BLaER1 (cell line): ENCODE results near the gene SLC6A1.
"Not testable (repeated sequence)": the region's sequence is repeated elsewhere in the genome, so short reads cannot be mapped to it uniquely, and the experiment has no call there.

ENCODE experiments used
- H3K27ac ChIP-seq: shearing (Covaris generic); formaldehyde crosslinking; 2 replicates; pipeline ENCODE4 v1.8.1; 2022
- H3K27me3 ChIP-seq: shearing (Covaris generic); formaldehyde crosslinking; 2 replicates; pipeline ENCODE4 v1.8.1; 2022
- H3K36me3 ChIP-seq: shearing (Covaris generic); formaldehyde crosslinking; 2 replicates; pipeline ENCODE4 v1.8.1; 2022
- H3K4me1 ChIP-seq: shearing (Covaris generic); formaldehyde crosslinking; 2 replicates; pipeline ENCODE4 v1.8.1; 2022
- H3K4me2 ChIP-seq: shearing (Covaris generic); formaldehyde crosslinking; 2 replicates; pipeline ENCODE4 v1.8.1; 2022
- H3K4me3 ChIP-seq: shearing (Covaris generic); formaldehyde crosslinking; 2 replicates; pipeline ENCODE4 v1.8.1; 2022
- H3K9ac ChIP-seq: shearing (Covaris generic); formaldehyde crosslinking; 2 replicates; pipeline ENCODE4 v1.8.1; 2022
- H3K9me3 ChIP-seq: shearing (Covaris generic); formaldehyde crosslinking; 2 replicates; pipeline ENCODE4 v1.8.1; 2022
- H4K20me1 ChIP-seq: shearing (Covaris generic); formaldehyde crosslinking; 2 replicates; pipeline ENCODE4 v1.8.1; 2022
- Cebpa-rat ChIP-seq: shearing (Covaris generic); IDR thresholded peaks from 2 replicates; pipeline ENCODE4 v1.8.1; 2022

Gene SLC6A1

DNA sequence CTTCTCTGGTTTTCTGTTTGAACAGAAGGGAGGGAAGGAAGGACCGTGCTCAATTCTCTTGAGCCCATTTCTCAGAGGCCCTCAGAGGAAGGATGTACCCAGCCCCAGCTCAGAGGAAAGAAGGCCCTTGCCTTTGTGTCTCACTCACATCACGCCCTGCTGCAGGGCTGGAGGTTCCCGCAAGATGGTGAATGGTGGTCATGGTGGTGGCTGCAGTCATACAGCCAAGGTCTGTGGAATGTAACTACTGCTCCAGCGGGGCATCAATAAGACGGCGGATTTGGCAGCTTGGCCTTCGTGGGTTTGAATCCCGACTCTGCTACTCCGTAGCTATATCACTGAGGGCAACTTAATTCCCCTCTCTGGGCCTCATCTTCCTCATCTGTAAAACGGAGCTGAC is 62.9 kb downstream of the SLC6A1 start:
- Histone ChIP-seq H4K20me1 (no peaks in the 10 kb centered on the region), H3K9ac (no peak overlapping the region), H3K27ac (no peak overlapping the region), H3K27me3 (no peaks in the 10 kb centered on the region), H3K4me3 (no peak overlapping the region), H3K4me1 (peaks cover 19% of the 10 kb centered on the region), H3K4me2 (no peak overlapping the region), H3K9me3 (no peaks in the 10 kb centered on the region), H3K36me3 (no peaks in the 10 kb centered on the region)
- TF ChIP-seq Cebpa-rat = no peak

DNA sequence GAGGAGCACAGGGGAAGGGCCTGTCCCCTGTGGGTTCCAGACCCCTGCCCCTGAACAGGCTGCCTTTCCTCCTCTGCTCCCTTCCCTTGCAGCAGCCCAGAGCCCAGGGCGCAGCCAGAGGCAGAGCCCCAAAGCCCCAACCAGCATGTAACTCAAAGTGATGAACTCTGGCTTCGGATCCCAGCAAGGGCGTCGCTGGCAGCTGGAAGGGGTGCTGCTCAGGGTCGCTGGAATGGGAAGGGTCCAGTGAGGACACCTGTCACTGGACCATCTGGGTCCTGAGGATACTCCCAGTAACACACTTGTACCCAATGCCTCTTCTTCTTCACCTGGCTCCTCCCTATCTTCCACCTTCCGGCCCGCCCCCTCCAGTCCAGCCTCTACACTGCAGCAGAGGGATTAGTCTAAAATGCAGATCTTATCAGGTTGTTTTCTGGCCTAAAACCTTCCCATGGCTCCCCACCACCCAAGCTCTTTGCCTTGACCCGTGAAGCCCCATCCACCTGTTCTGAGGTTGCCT is 64.0 kb downstream of the SLC6A1 start:
- H3K4me3 ChIP-seq = no peak overlapping the region
- no peak overlapping the region for H3K4me2 ChIP-seq
- H3K9ac ChIP-seq = no peak overlapping the region
- H3K36me3 ChIP-seq = no peaks in the 10 kb centered on the region
- H4K20me1 ChIP-seq = no peaks in the 10 kb centered on the region
- no peaks in the 10 kb centered on the region for H3K27me3 ChIP-seq
- peaks cover 21% of the 10 kb centered on the region for H3K4me1 ChIP-seq
- no peak for TF ChIP-seq Cebpa-rat
- no peaks in the 10 kb centered on the region for H3K9me3 ChIP-seq
- H3K27ac ChIP-seq = no peak overlapping the region

DNA sequence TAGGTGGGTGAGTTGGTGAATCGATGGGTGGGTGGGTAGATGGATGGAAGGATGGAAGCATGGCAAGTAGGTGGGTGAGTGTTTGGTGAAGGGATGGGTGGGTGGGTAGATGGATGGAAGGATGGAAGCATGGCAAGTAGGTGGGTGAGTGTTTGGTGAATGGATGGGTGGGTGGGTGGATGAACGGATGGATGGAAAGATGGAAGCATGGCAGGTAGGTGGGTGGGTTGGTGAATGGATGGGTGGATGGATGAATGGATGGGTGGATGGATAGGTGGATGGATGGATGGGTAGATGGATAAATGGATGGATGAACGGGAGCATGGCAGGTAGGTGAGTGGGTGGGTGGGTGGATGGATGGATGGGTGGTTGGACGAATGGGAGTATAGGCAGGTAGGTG is 65.1 kb downstream of the SLC6A1 start:
- no peak overlapping the region for H3K9ac ChIP-seq
- no peaks in the 10 kb centered on the region for H3K27me3 ChIP-seq
- no peaks in the 10 kb centered on the region for H4K20me1 ChIP-seq
- H3K4me1 ChIP-seq = peaks cover 21% of the 10 kb centered on the region
- H3K27ac ChIP-seq = no peak overlapping the region
- H3K4me2 ChIP-seq = no peak overlapping the region
- no peaks in the 10 kb centered on the region for H3K36me3 ChIP-seq
- H3K9me3 ChIP-seq = no peaks in the 10 kb centered on the region; the same call in 1 of the 2 replicates
- no peak overlapping the region for H3K4me3 ChIP-seq
- TF ChIP-seq Cebpa-rat = no peak

DNA sequence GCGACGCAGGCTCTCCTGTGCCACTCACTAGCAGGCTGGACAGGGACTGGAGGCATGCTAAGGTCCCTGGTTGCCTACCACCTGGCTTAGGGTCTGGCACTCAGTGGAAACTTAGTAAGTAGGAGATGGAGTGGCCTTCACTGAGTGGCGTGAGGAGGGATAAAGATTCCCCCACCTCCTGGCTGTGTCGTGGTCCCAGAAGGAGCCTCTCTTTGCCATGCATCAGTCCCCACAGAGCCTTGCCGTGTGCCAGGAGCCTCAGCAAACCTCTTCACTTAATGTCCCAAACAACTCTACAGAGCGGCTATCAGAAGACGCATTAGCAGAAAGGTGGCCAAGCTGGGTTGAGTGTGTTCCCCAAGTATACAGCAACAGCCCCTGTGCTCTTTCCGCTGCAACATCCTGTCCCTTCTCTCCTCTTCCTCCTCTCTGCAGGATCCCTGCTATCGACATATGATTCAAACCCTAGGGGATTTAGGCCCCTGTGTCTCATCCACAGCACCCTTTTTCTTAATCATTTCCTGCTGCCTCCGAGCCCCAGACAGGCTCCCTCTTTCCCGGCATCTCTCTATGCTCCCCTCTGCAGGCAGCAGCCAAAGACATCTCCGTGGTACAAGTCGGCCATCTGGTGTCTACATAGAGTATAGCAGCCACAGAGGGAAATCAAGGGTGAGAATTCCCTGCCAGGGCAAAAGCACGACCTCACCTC is 66.7 kb downstream of the SLC6A1 start:
- no peaks in the 10 kb centered on the region for H3K27me3 ChIP-seq
- H3K4me3 ChIP-seq = no peak overlapping the region
- peaks cover 11% of the 10 kb centered on the region for H3K9me3 ChIP-seq
- H3K36me3 ChIP-seq = no peaks in the 10 kb centered on the region
- H3K9ac ChIP-seq = no peak overlapping the region
- H3K27ac ChIP-seq = no peak overlapping the region
- peak overlapping the region; percentile 32; the same call in 1 of the 2 replicates for H3K4me2 ChIP-seq
- H3K4me1 ChIP-seq = peaks cover 21% of the 10 kb centered on the region
- no peak for TF ChIP-seq Cebpa-rat
- H4K20me1 ChIP-seq = no peaks in the 10 kb centered on the region

DNA sequence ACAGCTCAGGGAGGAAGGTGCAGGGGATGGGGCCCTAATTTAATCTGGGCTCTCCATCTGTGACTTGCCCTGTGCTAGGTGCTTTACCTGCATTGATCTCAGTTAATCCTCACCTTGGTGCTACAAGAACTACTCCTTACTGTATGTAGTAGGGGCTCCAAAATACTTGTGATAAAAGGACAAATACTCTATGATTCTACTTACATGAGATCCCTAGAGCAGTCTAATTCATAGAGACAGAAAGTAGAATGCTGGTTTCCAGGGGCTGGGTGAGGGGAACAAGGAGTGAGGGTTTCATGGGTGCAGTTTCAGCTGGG is 67.2 kb downstream of the SLC6A1 start:
- peaks cover 17% of the 10 kb centered on the region for H3K9me3 ChIP-seq
- peaks cover 21% of the 10 kb centered on the region for H3K4me1 ChIP-seq
- H3K9ac ChIP-seq = no peak overlapping the region
- no peak overlapping the region for H3K27ac ChIP-seq
- no peak overlapping the region for H3K4me2 ChIP-seq
- no peaks in the 10 kb centered on the region for H3K27me3 ChIP-seq
- no peak for TF ChIP-seq Cebpa-rat
- H3K36me3 ChIP-seq = no peaks in the 10 kb centered on the region
- no peaks in the 10 kb centered on the region for H4K20me1 ChIP-seq
- no peak overlapping the region for H3K4me3 ChIP-seq

DNA sequence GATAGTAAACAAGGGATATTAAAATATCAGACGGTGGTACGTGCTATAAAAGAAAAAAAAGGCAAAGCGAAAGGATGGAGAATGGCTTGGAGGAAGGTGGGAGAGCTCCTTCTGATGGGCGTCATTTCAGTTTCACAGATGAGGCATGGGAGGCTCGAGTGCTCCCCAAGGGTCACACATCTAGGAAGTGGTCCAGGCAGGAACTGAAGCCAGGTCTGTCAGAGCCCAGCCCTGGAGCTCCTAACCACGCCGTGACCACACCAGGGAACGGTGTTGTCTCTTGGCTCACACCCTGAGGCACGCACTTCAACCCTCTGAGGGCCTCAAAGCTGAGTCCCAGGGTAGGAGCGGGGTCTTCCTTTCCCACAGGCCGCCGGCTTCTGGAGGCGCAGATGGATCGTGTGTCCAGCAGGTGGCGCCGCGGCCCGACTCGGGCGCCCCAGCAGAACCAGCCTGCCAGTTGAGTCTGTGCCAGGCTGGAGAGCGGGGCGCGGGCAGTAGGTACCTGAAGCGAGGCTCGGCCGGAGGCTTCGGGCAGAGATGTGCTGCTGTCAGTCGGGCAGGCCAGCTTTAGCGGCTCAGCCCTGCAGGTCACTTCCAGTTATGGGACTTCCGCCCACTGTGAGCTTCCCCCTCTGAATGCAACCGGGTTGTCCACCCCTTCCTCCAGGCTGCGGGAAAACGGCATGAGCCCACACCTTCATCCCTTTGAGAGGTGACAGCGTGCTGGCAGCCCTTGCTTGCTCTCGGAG is 68.1 kb downstream of the SLC6A1 start:
- Histone ChIP-seq H3K27ac (no peak overlapping the region), H4K20me1 (no peaks in the 10 kb centered on the region), H3K9ac (no peak overlapping the region), H3K4me1 (peaks cover 21% of the 10 kb centered on the region), H3K4me3 (no peak overlapping the region), H3K27me3 (no peaks in the 10 kb centered on the region), H3K36me3 (no peaks in the 10 kb centered on the region), H3K4me2 (peak overlapping the region; percentile 29), H3K9me3 (peaks cover 26% of the 10 kb centered on the region)
- no peak for TF ChIP-seq Cebpa-rat

DNA sequence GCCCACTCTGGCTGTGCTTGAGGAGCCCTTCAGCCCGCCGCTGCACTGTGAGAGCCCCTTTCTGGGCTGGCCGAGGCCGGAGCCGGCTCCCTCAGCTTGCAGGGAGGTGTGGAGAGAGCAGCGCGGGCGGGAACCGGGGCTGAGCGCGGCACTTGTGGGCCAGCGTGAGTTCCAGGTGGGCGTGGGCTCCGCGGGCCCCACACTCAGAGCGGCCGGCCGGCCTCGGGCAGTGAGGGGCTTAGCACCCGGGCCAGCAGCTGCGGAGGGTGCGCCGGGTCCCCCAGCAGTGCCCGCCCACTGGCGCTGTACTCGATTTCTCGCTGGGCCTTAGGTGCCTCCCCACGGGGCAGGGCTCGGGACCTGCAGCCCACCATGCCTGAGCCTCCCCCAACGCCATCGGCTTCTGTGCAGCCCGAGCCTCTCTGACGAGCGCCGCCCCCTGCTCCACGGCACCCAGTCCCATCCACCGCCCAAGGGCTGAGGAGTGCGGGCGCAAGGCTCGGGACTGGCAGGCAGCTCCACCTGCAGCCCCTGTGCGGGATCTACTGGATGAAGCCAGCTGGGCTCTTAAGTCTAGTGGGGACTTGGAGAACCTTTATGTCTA is 68.8 kb downstream of the SLC6A1 start:
- H3K27ac ChIP-seq, H3K27me3 ChIP-seq, H3K36me3 ChIP-seq, H4K20me1 ChIP-seq, H3K4me3 ChIP-seq, H3K9ac ChIP-seq: not testable (repeated sequence)
- Histone ChIP-seq H3K4me2 (peak overlapping the region; percentile 29; the same call in 1 of the 2 replicates), H3K9me3 (peaks cover 32% of the 10 kb centered on the region), H3K4me1 (peaks cover 21% of the 10 kb centered on the region)

DNA sequence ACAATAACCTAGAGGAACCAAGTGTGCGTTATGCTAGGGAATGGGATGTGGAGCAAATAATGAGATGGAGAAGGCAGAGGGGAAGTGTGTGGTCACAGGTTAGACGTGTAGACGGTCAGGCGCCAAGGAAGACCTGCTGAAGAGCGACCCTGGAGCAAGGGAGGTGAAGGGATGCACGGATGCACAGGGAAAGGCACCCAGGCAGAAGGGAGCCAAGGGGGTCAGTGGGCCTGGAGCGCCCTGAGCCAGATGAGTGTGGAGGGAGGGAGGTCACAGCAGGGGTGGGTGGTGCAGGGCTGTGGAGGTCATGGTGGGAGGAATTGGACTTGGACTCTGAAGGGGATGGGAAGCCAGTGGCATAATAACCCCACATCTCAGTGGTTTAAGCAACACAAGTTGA is 70.2 kb downstream of the SLC6A1 start:
- TF ChIP-seq Cebpa-rat = no peak
- H4K20me1 ChIP-seq = no peaks in the 10 kb centered on the region
- H3K9ac ChIP-seq = no peak overlapping the region
- H3K4me1 ChIP-seq = peaks cover 21% of the 10 kb centered on the region
- no peak overlapping the region for H3K4me2 ChIP-seq
- H3K9me3 ChIP-seq = peaks cover 37% of the 10 kb centered on the region
- H3K4me3 ChIP-seq = no peak overlapping the region
- H3K27me3 ChIP-seq = no peaks in the 10 kb centered on the region
- H3K36me3 ChIP-seq = no peaks in the 10 kb centered on the region
- H3K27ac ChIP-seq = no peak overlapping the region

DNA sequence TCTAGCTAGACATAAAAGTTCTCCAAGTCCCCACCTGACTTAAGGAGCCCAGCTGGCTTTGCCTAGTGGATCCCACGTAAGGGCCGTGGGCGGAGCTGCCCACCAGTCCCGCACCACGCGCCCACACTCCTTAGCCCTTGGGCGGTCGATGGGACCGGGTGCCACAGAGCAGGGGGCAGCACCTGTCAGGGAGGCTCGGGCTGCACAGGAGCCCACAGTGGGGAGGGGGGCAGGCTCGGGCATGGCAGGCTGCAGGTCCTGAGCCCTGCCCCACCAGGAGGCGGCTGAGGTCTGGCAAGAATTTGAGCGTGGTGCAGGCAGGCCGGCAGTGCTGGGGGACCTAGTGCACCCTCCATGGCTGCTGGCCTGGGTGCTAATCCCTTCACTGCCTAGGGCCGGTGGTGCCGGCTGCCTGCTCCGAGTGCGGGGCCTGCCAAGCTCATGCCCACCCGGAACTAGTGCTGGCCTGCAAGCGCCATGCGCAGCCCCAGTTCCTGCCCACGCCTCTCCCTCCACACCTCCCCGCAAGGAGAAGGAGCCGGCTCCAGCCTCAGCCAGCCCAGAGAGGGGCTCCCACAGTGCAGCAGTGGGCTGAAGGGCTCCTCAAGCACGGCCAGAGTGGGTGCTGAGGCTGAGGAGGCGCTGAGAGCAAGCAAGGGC is 78.7 kb downstream of the SLC6A1 start:
- Histone ChIP-seq H3K9me3 (peaks cover 48% of the 10 kb centered on the region), H3K36me3 (no peaks in the 10 kb centered on the region), H3K9ac (no peak overlapping the region), H4K20me1 (no peaks in the 10 kb centered on the region), H3K4me2 (no peak overlapping the region), H3K27me3 (no peaks in the 10 kb centered on the region), H3K4me3 (no peak overlapping the region), H3K4me1 (0 out of 2 replicates have a peak, but pooled peaks cover 8% of the 10 kb centered on the region), H3K27ac (no peak overlapping the region)
- TF ChIP-seq Cebpa-rat = no peak
